HG02678 (cell line): ENCODE results near the gene MAP4K5.
A peak's percentile ranks its signal among the peaks of the same experiment; 100 is the strongest.
"Not testable (repeated sequence)": the region's sequence is repeated elsewhere in the genome, so short reads cannot be mapped to it uniquely, and the experiment has no call there.

ENCODE experiments used
- ATAC-seq: cut with Tn5 transposase; IDR thresholded peaks from one replicate; pipeline ENCODE4 v1.9.1; 2021; ENCODE audit warnings: mild to moderate bottlenecking, moderate library complexity; ENCODE audit not compliant: unreplicated experiment

The MAP4K5 gene

GRCh38 chr14:50533241-50533705, 904 bp upstream of the MAP4K5 start:
- ATAC-seq: peak; percentile 15

- peak; percentile 19 for ATAC-seq
These were observed 521 bp downstream of the MAP4K5 start for GRCh38 chr14:50531595-50532501.

- ATAC-seq: no peak
These were observed 1.5 kb downstream of the MAP4K5 start for GRCh38 chr14:50530794-50531365.

DNA sequence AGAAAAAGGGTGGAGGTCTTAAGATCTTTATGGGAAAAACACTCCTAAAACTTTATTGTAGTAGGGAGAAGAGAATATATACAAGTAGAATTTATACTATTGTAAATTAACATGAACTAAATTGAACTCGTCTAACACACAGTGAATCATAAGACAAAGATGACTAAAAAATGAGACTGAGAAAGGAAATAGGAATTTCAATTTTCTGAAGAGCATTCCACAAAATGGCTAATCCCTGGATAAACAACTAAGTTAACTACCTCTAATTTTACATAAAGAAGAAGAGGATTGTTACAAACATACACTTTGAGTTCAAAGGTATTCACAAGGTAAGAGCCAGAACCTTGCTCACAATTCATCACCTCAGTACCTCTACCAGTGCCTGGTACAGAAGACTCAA, 2.0 kb downstream of the MAP4K5 start:
- no peak for ATAC-seq

- ATAC-seq: no peak
These were observed 2.8 kb downstream of the MAP4K5 start for GRCh38 chr14:50529288-50530179.

DNA sequence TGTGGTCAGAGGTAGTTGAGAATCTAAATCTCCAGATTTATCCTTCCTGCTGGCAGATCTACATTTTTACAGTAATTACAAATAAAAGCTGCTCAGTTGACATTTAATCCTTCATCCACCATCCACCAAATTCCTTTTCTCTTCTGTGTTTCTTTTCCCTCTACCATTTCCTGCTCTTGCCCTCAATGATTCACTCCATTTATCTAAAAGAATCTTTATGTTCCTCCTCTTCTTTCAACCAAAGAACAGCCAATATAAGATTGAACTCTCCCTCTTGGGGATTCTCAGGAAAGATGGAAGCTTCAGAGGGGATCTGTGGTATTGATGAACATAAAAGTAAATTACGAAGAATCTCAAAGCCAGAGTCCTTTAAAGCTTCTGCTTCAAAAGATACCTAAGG, 4.4 kb downstream of the MAP4K5 start:
- no peak for ATAC-seq

DNA sequence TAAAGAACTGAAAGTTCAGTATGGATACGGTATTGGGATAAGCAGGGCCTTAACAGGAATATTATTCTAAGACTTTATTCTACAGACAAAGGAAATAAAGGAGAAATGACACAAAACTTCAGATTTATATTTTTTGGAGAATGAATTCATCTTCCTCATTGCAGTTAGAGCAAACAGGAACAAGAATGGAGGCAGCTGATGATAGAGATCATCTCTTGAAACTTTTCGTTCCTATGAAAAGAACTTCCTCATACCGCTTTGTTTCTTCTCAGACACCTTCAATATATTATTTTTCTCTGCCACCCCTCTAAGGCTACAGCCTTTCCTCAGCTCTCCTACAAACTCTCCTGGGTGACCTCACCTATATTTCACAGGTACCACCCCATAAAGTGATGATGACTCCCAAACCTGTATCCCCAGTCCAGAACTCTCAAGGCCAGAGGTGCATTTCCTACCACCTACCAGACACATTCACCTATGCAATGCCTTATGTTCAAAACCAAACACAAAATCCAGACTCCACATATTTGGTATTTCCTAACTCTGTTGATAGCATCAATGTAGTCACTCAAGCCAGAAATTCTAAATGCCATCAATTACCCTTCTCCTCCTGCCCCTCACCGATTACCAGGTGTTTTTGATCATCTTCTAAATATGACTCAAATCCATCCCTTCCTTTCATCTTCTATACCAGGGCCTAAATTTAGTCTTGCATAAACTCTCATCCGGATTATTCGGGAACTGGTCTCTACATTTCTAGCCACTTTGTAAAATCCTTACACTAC, 7.4 kb downstream of the MAP4K5 start:
- no peak for ATAC-seq

GRCh38 chr14:50524060-50524459, 8.3 kb downstream of the MAP4K5 start:
- ATAC-seq: peak; percentile 46

- ATAC-seq: no peak
These were observed 8.9 kb downstream of the MAP4K5 start for GRCh38 chr14:50523271-50524041.

GRCh38 chr14:50521912-50522341, 10.4 kb downstream of the MAP4K5 start:
- peak; percentile 46 for ATAC-seq

DNA sequence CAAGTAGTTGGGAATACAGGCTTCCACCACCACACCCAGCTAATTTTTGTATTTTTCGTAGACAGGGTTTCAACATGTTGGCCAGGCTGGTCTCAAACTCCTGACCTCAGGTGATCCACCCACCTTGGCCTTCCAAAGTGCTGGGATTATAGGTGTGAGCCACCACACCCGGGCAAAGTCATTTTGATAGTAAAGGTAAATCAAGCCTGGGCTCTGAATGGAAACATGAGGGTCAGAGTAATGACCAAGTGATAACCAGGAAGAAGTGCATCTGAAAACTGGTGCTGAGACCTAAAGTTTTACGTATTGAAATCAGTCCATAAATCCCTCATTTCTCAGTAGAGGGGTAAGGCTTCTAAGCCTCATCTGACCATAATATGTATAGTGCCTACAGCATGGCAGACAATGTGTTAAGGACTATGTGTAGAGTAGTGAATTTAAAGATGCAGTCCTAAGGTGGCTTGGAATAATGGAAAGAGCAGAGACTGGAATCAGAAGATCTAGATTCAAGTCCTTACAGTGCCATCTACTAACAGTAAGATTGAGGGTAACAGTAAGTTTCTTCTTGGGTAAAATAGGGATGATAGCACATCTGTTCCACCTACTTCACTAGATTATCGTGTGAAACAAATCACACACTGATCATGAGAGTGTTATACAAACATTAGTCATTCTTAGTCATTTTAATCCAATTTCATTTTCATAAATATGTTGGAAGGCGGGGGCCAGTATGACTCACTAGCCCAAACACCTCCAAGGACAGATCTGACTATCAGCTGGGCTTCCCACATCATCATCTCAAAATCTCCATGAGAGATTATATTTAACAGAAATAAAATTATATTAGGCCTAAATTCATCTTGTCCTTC, 11.2 kb downstream of the MAP4K5 start:
- peak; percentile 66 for ATAC-seq

- ATAC-seq: no peak
These were observed 16.3 kb downstream of the MAP4K5 start for GRCh38 chr14:50516091-50516490.

DNA sequence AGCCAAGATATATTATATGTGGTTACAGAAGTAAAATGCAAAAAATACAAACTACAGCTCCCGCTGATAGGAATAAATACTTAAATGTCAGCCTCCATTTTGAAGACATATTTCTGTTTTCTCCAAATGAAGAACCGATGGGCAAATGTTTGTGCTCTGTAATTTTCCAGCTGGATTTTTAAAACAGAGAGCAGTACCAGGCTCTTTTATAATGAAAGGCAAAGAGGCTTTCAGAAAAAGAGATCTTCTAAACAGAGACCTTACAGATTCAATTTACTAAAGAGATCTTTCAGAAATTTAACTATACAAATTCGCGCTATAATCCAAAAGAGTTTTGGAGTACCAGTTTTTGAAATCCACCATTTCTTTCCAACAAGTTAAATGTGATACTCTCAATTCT, 19.9 kb downstream of the MAP4K5 start:
- no peak for ATAC-seq

- ATAC-seq: no peak
These were observed 22.2 kb downstream of the MAP4K5 start for GRCh38 chr14:50510157-50510556.

- ATAC-seq: not testable (repeated sequence)
These were observed 25.3 kb downstream of the MAP4K5 start for GRCh38 chr14:50507078-50507477.

- ATAC-seq: no peak
These were observed 30.7 kb downstream of the MAP4K5 start for GRCh38 chr14:50501642-50502041.

GRCh38 chr14:50497351-50497750, 35.0 kb downstream of the MAP4K5 start:
- no peak for ATAC-seq

GRCh38 chr14:50489851-50490250, 42.5 kb downstream of the MAP4K5 start:
- ATAC-seq: no peak

DNA sequence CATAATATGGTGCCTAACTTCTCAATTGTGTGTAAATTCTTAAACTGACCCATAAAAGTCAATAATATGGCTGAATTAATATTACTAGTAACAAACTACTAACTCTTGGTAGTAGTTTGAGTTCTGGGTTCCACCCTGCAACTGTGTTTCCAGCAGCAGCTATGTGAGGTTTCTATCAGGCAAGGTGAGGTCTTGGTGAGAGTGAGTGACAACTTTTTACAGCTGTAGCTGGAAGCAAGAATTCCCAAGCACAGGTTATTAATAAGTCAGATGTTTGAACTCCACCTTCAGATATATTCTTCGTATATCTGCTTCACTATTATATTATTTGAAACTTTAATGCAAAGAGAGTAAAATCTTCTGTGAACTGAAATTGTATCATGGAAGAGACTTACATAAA, 43.8 kb downstream of the MAP4K5 start:
- ATAC-seq: no peak
